Esophagus (tissue), 2 donors: ENCODE measurements around the gene TRIM6. TPM values are rescaled to one million over a fixed set of nuclear protein-coding genes. Genes with fewer than 3 reads are reported as not detected.

Experiments used
- H3K27ac ChIP-seq, 2 donors: one replicate each; pipeline ENCODE4 v1.5.1; 2013; ENCODE audit warnings: low read depth in 2 of 2, mild to moderate bottlenecking in 2 of 2, inconsistent platforms in 1 of 2, low read length in 1 of 2, moderate library complexity in 1 of 2
- H3K27me3 ChIP-seq, 2 donors: one replicate each; pipeline ENCODE4 v1.6.1; 2013; ENCODE audit warnings: low read length in 2 of 2, control low read depth in 1 of 2, mild to moderate bottlenecking in 1 of 2; ENCODE audit not compliant: insufficient read depth in 2 of 2, control insufficient read depth in 1 of 2
- H3K36me3 ChIP-seq, 2 donors: one replicate each; pipeline ENCODE4 v1.6.1; 2013; ENCODE audit warnings: low read length in 1 of 2; ENCODE audit not compliant: control insufficient read depth in 2 of 2, insufficient read depth in 2 of 2
- H3K4me1 ChIP-seq, 2 donors: one replicate each; pipeline ENCODE4 v1.6.1; 2013; ENCODE audit warnings: low read length in 1 of 2; ENCODE audit not compliant: control insufficient read depth in 2 of 2, insufficient read depth in 2 of 2
- H3K4me3 ChIP-seq, 2 donors: one replicate each; pipeline ENCODE4 v1.5.1; 2013; ENCODE audit warnings: low read length in 2 of 2, mild to moderate bottlenecking in 2 of 2, low read depth in 1 of 2, moderate library complexity in 1 of 2
- H3K9me3 ChIP-seq, 2 donors: one replicate each; pipeline ENCODE4 v1.6.1; 2013; ENCODE audit warnings: mild to moderate bottlenecking in 2 of 2, low read depth in 1 of 2, low read length in 1 of 2, moderate library complexity in 1 of 2; ENCODE audit not compliant: control insufficient read depth in 2 of 2, insufficient read depth in 1 of 2
- WGBS, 2 donors: extraction: QIAGEN DNeasy Blood & Tissue Kit; methylation state at CpG; one replicate each; pipeline ENCODE4 v1.1.7; 2013; 5-methylcytosine and 5-hydroxymethylcytosine counted together
- polyA plus RNA-seq, 2 donors: library from polyadenylated mRNA; stranded (reverse); fragments of 200-250 nt; gene quantifications; one replicate each; pipeline ENCODE4 v1.2.3, GENCODE V29; 2013
- donor health status: healthy with polysubstance abuse.
- donor health status: Bipolar disorder and iron deficiency.

The TRIM6 gene, protein sequence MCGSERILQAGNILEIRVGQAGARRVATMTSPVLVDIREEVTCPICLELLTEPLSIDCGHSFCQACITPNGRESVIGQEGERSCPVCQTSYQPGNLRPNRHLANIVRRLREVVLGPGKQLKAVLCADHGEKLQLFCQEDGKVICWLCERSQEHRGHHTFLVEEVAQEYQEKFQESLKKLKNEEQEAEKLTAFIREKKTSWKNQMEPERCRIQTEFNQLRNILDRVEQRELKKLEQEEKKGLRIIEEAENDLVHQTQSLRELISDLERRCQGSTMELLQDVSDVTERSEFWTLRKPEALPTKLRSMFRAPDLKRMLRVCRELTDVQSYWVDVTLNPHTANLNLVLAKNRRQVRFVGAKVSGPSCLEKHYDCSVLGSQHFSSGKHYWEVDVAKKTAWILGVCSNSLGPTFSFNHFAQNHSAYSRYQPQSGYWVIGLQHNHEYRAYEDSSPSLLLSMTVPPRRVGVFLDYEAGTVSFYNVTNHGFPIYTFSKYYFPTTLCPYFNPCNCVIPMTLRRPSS
- 1 to 10 TPM; 4.9 to 5.2 TPM for polyA plus RNA-seq

DNA sequence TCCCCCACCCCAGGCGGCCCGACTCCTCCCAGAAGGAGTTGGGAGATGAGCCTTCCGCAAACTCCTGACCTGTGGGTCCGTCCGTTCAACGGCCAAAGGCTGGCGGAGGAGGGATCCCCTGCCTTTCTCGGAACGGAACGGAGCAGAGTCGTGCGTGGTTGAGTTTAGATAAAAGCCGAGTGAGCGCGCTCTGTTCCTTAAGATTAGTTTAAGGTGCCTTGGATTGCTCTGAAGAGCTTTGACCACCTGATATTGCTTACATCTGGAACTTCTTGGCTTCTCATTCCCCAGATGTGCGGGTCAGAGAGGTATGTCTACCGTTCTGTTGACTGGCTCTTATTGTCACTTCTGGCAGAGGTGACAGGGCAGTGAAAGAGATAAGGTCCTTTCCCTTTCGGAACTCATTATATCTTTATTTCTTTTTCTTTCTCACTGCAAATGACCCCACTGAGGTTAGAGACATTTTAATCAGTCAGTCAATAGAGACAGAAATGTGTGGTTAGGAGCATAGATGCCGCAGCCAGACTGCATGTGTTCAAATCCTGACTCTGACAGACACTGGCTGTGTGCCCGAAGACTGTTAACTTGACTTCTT lies at the start of gene TRIM6:
TSS of gene TRIM6 (plus strand) at position 31 of the 595 bp plus-strand sequence. CDS start at position 292, 261 bp downstream.
- H3K4me1 ChIP-seq, result no peaks in the 10 kb centered on the region
- peak within 1 kb of the TSS; percentile 56 to 80 for H3K4me3 ChIP-seq
- H3K27me3 ChIP-seq, result no peaks in the 10 kb centered on the region
- H3K36me3 ChIP-seq, result no peaks in the 10 kb centered on the region
- H3K9me3 ChIP-seq, result no peaks in the 10 kb centered on the region
- 6 to 10% methylated on average over 18 to 20 of the region's 20 CpGs for WGBS, 2 donors
- H3K27ac ChIP-seq, result peak within 1 kb of the TSS; percentile 81 to 87

DNA sequence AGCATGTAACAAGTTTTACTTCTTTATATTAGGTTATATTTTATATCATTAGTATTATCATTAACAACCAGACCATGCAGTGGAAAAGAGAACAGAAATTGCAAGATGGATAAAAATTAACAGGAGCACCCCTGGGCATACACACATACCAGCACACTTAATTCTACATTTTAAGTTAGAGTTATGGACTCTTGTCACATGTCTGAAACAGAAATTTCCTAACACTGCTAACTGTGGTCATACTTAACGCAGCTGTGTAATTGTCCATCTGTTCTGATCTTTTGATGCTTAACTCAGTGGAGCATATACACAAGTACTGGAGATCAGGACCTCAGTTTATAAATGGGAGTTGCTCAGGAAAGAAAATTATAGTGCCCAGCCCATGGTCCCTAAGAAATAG lies 48.5 kb upstream of the TRIM6 start:
- WGBS, 2 donors, result 94 to 95% methylated on average over 1 of the region's 1 CpG
- Histone ChIP-seq H3K4me1 (no peaks in the 10 kb centered on the region), H3K4me3 (no peak overlapping the region), H3K27ac (no peak overlapping the region), H3K36me3 (no peaks in the 10 kb centered on the region), H3K9me3 (no peaks in the 10 kb centered on the region), H3K27me3 (no peaks in the 10 kb centered on the region)

DNA sequence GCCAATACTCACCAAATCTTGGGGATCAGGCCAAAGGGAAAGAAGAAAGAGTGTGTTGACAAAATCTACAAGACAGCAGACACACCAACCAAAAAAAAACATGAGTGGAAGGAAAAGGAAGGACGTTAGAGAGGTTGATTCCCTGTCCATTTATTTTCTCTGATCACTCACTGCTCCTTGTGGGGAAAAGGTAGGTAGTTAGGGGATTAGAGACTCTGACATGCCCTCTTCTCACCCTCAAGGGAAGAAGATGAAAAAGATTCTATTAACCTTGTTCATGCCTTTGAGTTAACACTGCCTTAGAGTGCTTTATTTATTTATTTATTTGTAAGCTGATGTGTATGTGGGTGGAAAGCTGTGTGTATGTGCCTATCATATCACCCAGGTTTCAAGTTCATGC lies 48.0 kb upstream of the TRIM6 start, which contains the start of gene OR52H1:
TSS of gene OR52H1 (minus strand) at position 101 of the 400 bp plus-strand sequence. CDS start 3,035 bp downstream, outside the sequence.
- WGBS, 2 donors, result 38 to 55% methylated on average over 1 of the region's 1 CpG

DNA sequence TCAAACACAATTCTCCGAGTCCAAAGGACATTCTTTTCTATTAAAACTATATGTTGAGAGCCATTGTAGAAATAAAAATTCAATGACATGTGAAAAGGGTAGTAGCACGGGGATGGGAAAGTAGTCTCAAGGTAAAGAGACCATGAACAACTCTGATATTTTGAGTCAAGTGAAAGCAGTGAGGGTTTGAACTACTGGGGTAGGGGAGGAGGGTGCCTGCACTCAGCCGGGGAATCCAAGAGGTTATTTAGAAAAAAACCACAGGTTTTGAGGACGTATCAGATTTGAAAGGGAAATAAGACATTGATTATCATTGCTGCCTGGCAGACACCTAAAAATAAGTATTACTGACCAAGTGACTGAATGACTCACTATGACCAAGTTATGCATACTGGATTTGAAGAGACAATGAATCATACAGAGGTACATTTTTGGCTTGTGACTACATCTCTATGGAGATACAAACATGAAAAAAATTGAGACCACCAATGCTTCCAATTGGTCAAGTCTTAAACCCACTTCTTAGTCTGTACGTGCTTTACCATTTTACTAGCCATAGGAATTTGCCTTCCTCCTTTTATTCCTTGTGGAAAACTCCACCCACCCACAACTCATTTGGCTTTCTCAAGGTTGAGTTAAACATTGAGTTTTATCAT lies 45.9 kb upstream of the TRIM6 start:
- WGBS, 2 donors, result 64 to 70% methylated on average over 5 of the region's 5 CpGs

More for the DNA sequence above, 48.0 kb upstream of the TRIM6 start, which contains the start of gene OR52H1:
- H3K27ac ChIP-seq, result no peak within 1 kb of the TSS
- H3K27me3 ChIP-seq, result no peaks in the 10 kb centered on the region
- H3K4me3 ChIP-seq, result no peak within 1 kb of the TSS
- H3K9me3 ChIP-seq, result no peaks in the 10 kb centered on the region
- H3K4me1 ChIP-seq, result no peaks in the 10 kb centered on the region
- no peaks in the 10 kb centered on the region for H3K36me3 ChIP-seq

DNA sequence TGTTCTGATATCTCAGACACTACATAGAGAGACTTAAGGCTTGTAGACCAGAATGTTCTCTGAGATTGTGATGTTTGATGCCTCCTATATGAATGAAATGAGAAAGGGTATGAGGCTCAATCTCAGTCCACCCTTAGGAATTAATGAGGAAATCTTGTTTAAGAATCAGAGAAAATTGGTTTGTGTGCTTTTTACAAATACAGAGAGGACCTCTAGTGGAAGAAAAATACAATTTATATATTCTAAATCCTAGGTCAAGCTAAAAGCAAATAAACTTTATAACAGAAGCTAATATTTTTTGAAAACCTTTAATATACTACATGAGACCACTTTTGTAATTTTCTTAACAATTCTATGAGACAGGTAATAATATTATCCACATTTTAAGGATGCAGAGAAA lies 43.1 kb upstream of the TRIM6 start:
- no peaks in the 10 kb centered on the region for H3K27me3 ChIP-seq
- no peaks in the 10 kb centered on the region for H3K9me3 ChIP-seq
- H3K27ac ChIP-seq, result no peak overlapping the region
- H3K36me3 ChIP-seq, result no peaks in the 10 kb centered on the region
- H3K4me1 ChIP-seq, result no peaks in the 10 kb centered on the region
- no peak overlapping the region for H3K4me3 ChIP-seq

More for the DNA sequence above, 45.9 kb upstream of the TRIM6 start:
- H3K4me3 ChIP-seq, result no peak overlapping the region
- no peaks in the 10 kb centered on the region for H3K4me1 ChIP-seq
- H3K36me3 ChIP-seq, result no peaks in the 10 kb centered on the region
- H3K27me3 ChIP-seq, result no peaks in the 10 kb centered on the region
- H3K27ac ChIP-seq, result no peak overlapping the region
- H3K9me3 ChIP-seq, result no peaks in the 10 kb centered on the region

DNA sequence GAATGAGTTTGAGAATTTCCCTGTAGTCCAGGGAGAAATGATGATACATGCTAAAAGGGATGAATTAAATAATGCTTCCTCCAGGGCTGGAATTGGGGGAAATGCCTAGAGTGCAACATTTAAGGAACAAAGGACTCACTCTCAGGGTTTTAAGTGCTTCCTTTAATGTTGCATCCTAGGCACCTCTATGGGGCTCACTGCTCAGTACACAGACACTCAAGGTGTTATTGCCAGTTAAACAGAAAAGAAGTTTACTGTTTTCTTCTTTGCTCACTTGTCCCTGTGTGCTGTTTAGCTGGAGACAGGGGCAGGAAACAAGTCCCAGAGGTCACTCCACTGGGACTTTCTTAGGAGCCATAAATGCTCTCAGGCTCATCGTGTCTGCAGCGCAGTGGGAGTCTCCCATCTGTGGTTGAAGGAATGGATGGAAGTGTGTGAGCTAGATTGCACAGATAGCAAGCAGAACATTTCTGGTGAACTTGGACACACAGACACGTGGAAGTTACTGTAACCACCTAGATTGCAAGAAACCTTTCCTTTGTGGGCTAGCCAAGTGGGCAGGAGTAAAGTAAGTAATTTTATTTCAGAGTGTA lies 39.7 kb upstream of the TRIM6 start:
- Histone ChIP-seq H3K9me3 (no peaks in the 10 kb centered on the region), H3K27ac (no peak overlapping the region), H3K4me3 (no peak overlapping the region), H3K27me3 (no peaks in the 10 kb centered on the region), H3K36me3 (no peaks in the 10 kb centered on the region), H3K4me1 (no peaks in the 10 kb centered on the region)
- 56 to 69% methylated on average over 3 of the region's 3 CpGs for WGBS, 2 donors

DNA sequence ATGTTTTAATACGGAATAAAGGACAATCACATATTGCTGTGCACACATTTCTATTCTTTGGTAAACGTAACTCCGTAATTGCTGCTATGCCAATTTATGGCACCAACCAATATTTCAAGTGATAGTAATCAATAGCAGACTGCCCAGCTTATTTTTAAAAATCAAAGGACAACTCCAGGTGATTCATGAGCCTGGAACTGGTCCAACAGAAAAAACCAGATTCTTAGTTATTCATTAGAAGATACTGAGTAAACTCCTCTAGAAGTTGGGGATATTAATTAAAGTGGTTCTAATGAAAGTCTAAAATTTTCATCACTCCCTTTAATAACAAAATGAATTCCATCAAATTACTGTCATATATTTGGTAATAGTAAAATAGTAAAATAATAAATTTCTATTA lies 38.7 kb upstream of the TRIM6 start:
- Histone ChIP-seq H3K27me3 (no peaks in the 10 kb centered on the region), H3K36me3 (no peaks in the 10 kb centered on the region), H3K9me3 (no peaks in the 10 kb centered on the region), H3K4me3 (no peak overlapping the region), H3K4me1 (no peaks in the 10 kb centered on the region), H3K27ac (no peak overlapping the region)
- WGBS, 2 donors, result 46 to 54% methylated on average over 3 of the region's 3 CpGs

DNA sequence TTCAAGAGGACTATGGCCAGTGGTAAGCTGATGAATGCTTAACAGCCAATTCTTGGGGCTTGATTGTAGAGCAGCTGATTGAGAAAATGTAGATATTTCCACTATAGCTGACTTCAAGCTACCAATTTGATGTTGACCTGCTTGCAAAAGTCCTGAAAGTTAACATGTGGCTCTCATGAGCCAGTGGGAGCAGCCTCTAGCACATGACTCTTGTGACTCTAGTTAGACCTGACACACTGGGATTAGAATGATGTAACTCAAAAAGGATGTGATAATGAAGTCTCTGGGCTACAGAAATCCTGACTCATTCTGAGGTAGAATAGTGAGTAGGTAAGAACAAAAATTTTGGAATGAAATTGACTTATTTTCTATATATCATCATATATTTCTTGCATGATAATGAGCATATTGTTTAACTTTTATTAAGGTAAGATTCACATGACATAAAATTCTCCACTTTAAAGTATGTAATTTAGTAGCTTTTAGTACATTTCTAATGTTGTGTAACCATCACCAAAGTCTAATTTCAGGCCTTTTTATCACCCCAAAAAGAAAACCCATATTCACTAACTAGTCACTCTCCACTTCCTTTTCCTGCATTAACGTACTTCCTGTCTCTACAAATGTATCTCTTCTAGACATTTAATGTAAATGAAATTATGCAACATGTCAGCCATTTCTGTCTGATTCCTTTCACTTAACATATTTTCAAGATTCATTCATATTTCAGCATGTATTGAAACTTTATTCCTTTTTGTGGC lies 32.0 kb upstream of the TRIM6 start:
- 70 to 73% methylated on average over 1 of the region's 1 CpG for WGBS, 2 donors

DNA sequence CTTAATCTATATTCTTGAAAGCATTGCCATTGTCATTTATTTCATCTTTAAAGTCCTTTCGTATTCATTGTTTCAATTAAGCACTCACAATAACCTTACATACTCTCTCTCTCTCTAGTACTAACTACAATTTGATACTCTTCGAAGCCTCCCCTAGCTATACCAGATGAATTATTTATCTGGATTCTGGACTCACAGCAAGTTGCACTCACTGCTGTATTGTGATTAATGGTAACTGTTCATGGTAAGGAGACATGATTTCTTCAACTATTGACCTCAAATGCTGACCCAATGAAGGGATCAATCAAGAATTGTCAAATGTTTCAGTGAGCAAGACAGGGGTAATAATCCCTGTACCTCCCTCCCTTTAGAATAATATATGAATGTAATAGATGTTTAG lies 21.8 kb upstream of the TRIM6 start:
- H3K9me3 ChIP-seq, result no peaks in the 10 kb centered on the region
- no peaks in the 10 kb centered on the region for H3K4me1 ChIP-seq
- no peaks in the 10 kb centered on the region for H3K36me3 ChIP-seq
- H3K27me3 ChIP-seq, result no peaks in the 10 kb centered on the region
- WGBS, 2 donors, result 89 to 90% methylated on average over 2 of the region's 2 CpGs
- no peak overlapping the region for H3K27ac ChIP-seq
- H3K4me3 ChIP-seq, result no peak overlapping the region

More for the DNA sequence above, 32.0 kb upstream of the TRIM6 start:
- H3K36me3 ChIP-seq, result no peaks in the 10 kb centered on the region
- H3K9me3 ChIP-seq, result no peaks in the 10 kb centered on the region
- H3K4me3 ChIP-seq, result no peak overlapping the region
- H3K4me1 ChIP-seq, result no peaks in the 10 kb centered on the region
- no peaks in the 10 kb centered on the region for H3K27me3 ChIP-seq
- H3K27ac ChIP-seq, result no peak overlapping the region
